GM18517 (cell line): ENCODE results near the gene CD3G.
A peak's percentile ranks its signal among the peaks of the same experiment; 100 is the strongest.

Experiments
- ATAC-seq: cut with Tn5 transposase; IDR thresholded peaks from one replicate; pipeline ENCODE4 v1.9.1; 2021; ENCODE audit warnings: mild to moderate bottlenecking, moderate library complexity; ENCODE audit not compliant: unreplicated experiment

The CD3G gene

DNA sequence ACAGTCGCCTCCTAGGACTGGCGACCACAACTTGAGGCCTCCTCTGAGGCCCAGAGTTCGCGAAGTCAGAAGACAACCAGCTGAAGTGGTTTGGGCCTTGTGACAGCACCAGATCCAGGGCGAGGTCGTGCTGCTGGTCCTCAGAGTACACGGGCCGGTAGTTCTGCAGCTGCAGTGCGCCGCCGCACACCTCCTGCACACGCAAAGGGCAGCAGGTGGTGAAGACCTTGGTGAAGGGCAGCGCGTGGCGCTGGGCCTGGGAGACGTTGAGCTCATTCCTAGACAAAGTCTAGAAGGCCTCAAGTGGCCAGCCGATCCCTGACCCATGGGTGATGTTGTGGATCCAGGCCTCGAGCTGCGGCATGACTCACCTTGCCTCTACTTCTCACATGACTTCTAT is 21.4 kb upstream of the CD3G start:
- no peak for ATAC-seq

DNA sequence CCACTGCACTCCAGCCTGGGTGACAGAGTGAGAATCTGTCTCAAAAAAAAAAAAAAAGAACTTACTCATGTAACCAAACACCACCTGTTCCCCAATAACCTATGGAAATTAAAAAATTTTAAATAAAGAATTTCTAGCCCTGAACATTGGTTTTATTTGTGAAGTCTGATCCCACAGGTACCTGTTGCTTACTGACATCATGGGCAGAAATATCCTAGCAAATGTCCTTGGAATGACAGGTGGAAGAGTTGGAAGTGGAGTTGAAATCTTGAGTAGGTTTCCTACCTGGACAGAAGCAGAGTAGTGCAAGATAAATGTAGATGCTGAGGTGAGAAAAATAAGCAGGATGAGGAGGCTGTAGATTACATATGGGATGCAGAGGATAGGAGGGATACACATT is 18.9 kb upstream of the CD3G start:
- ATAC-seq = no peak

DNA sequence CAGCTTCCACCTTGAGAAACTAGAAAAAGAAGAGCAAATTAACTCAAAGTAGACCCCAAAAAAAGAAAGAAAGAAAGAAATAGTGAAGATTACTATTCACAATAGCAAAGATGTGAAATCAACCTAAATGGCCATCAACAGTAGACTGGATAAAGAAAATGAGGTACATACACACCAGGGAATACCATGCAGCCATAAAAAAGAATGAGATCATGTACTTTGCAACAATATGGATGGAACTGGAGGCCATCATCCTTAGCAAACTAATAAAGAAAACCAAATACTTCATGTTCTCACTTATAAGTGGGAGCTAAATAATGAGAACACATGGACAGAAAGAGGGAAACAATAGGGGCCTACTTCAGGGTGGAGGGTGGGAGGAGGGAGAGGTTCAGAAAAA is 15.4 kb upstream of the CD3G start:
- ATAC-seq = no peak

DNA sequence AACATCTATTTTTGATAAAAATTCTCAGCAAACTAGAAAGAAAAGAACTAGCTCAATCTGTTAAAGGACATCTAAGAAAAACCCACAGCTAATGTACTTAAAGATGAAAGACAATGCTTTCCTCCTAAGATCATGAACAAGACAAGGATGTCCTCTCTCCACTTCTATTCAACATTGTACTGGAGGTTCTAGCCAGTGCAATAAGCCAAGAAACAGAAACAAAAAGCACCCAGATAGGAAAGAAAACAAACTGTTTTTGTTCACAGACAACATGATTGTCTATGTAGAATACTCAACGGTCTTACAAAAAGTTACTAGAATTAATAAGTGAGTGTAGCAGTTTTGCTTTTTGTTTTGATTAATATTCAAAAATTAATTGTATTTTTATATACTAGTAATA is 9.4 kb upstream of the CD3G start:
- no peak for ATAC-seq

DNA sequence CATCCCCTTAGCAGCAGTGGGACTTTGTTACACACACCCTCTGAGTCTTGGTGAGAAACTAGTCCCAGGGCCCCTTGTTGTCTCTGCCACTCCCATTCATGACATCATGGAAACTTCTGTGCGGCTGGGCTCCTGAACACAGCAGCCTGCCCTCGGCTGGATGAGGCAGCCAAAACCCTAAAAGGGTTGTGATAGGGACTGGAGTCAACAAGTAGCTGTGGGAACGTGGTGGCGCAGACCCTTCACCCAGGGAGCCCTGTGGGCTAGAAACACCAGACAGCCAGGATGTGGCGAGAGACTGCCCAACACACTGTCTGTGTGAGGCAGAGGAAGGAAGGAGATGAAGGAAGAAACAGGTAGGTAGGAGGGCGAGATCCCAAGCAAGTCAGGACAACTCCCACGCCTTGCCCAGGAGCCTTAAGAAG is 5.5 kb upstream of the CD3G start:
- ATAC-seq = no peak

DNA sequence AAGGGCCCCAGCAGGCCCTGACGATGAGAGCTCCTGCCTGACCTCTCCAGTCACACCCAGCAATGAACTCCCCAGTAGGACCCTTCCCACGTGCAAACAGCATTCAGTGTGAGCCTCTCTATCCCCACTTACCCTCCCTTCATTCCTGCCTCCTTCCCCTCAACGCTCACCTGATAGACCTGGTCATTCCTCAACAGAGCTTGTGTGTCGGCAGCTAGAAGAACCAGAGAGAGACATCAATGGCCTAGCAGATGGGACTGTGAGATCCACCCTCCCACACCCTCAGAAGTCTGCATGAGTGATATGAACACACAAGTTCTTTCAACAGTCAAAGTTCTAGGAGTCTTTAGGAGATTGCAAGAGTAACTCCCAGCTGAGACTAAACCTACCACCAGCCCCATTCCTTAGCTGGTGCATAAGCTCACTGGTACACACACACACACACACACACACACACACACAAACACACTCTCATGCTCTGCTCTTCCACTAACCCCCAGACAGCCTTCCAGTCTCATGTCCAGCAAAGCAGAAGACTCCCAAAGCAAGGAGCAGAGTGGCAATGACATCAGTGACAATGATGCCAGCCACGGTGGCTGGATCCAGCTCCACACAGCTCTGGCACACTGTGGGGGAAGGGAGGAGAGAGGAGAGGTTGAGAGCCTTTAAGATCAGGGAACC is 4.7 kb upstream of the CD3G start:
- no peak for ATAC-seq

DNA sequence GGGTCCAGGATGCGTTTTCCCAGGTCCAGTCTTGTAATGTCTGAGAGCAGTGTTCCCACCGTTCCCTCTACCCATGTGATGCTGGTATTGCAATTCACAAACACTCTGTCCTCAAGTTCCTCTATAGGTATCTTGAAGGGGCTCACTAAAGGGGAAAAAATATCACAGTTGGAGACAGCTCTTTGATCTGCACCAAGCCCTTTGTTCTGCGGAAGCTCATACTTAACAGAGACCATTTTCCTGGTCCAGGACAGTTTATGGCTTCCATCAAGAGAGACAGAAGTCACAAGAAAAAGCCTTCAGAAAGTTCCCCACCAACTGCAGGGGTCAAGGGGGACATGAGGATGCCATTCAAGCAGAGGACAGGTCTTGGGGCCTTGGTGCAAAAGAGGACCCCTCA is 3.7 kb upstream of the CD3G start:
- ATAC-seq = no peak

DNA sequence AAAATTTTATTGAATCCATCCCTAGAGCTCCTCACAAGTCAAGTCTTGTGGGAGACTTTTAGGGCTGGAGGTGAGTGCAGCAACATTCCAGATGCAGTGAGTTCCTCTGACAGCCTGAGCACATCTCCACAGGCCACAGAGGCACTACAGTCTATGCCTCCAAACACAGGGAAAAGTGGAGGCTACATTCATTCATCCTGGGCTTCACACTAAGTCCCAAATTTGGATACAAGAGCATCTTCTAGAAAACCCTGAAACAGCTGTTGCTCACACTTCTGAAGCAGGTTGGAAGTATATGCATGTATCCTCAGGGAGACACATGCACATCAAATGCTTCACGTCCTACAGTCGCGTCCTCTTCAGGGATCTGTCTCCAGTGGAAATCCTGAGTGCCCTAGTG is 2.9 kb upstream of the CD3G start:
- no peak for ATAC-seq

DNA sequence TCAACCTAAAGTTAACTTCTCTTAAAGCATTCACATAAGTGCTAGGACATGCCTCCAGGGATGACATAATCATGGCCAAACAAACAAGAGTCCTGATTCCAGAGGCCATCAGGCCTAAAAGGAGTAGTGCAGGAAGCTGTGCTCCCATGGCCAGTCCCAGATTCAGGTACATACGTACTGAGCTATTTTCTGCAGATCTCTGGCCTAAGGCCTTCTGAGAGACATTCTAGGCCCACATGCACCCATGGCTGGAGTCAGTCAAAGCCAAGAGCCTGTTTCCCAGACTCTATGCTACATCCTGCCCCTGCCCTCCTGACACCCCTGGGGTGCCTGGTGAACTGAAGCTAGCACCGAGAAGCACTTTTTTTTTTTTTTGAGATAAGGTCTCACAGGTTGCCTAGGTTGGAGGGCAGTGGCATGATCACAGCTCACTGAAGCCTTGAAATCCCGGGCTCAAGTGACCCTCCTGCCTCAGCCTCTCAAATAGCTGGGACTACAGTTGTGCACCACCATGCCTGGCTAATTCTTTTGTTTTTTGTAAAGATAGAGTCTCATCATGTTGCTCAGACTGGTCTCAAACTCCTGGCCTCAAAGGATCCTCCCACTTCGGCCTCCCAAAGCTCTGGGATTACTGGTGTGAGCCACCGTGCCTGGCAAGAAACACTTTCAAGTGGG is 2.2 kb upstream of the CD3G start:
- no peak for ATAC-seq

DNA sequence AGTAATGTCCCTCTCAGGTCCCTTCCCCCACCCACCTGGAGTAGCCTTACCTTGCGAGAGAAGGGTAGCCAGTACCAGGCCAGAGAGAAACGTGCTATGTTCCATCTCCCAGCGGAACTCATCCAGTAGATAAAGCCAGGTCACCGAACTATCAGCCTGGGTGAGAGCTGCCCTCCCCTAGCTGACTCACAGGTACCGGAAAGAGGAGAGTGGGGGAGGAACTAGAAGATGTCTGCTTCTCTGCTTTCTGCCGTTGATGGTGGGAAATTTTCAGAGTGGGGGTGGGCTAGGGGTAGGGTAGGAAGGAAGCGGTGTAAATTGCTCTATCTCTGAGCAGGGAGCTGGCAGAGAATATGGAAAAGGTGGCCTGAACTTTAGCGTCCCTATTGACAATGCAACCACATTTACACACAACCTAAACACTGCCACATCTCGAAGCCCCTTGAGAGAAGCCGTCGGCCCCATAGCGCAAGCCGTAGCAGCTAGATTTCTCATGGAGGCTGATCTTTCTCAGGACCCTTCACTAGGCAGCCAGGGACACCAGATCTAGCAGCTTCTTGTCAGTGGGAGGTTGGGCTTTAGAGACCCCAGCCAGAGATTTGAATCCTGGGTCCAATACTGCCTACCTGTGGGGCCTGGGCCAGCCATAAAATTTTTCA is 1.5 kb upstream of the CD3G start, which contains the start of gene CD3D:
TSS of gene CD3D (minus strand) at position 203 of the 659 bp plus-strand sequence. CDS start at position 105, 98 bp downstream.
- ATAC-seq = no peak

DNA sequence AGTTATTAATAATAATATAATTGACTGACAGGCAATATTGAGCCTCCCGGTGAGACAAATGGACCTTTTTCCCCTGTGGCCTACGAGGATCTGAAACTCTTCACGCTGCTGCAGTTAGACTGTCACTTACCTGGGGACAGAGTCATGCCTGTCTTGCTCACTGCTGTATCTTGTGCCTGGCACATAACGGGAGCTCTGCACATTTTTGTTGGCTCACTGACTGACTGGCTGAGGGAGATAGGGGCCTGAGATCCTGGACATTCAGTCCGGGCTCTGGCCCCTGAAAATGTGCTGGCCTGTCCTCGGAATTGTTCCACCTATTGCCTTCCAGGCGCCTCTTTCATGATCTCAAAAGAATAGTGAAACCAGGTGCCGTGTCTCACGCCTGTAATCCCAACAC is 896 bp upstream of the CD3G start:
- ATAC-seq = no peak

DNA sequence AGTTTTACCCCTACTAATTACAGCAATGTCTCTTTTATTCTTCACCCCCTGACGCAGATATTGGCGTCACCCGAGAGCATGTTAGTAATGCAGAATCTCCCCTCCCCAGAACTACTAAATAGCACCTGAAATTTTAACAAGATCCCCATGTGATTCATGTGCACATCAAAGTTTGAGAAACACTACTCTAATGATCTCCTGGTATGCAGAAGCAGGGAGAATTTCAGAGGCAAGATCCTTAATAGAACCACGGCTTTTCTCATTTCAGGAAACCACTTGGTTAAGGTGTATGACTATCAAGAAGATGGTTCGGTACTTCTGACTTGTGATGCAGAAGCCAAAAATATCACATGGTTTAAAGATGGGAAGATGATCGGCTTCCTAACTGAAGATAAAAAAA is 5.3 kb downstream of the CD3G start:
- no peak for ATAC-seq

DNA sequence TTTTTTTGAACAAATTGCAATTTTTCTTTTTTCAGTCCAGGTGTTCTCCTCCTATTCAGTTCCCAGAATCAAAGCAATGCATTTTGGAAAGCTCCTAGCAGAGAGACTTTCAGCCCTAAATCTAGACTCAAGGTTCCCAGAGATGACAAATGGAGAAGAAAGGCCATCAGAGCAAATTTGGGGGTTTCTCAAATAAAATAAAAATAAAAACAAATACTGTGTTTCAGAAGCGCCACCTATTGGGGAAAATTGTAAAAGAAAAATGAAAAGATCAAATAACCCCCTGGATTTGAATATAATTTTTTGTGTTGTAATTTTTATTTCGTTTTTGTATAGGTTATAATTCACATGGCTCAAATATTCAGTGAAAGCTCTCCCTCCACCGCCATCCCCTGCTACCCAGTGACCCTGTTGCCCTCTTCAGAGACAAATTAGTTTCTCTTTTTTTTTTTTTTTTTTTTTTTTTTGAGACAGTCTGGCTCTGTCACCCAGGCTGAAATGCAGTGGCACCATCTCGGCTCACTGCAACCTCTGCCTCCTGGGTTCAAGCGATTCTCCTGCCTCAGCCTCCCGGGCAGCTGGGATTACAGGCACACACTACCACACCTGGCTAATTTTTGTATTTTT is 9.1 kb downstream of the CD3G start:
- ATAC-seq = no peak

DNA sequence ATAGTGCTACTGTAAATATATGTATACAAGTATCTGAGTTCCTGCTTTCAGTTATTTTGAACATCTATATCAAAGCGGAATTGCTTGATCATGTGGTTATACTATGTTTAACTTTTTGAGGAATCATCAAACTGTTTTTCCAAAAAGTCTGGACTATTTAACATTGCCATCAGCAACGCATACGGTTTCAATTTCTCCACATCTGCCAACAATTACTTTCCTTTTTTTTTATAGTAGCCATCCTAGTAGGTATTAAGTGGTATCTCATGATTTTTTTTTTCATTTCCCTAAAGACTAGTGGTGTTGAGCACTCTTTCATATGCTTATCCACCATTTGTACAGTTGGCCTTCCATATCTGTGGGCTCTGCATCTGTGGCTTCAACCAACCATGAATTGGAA is 13.9 kb downstream of the CD3G start:
- ATAC-seq = no peak

DNA sequence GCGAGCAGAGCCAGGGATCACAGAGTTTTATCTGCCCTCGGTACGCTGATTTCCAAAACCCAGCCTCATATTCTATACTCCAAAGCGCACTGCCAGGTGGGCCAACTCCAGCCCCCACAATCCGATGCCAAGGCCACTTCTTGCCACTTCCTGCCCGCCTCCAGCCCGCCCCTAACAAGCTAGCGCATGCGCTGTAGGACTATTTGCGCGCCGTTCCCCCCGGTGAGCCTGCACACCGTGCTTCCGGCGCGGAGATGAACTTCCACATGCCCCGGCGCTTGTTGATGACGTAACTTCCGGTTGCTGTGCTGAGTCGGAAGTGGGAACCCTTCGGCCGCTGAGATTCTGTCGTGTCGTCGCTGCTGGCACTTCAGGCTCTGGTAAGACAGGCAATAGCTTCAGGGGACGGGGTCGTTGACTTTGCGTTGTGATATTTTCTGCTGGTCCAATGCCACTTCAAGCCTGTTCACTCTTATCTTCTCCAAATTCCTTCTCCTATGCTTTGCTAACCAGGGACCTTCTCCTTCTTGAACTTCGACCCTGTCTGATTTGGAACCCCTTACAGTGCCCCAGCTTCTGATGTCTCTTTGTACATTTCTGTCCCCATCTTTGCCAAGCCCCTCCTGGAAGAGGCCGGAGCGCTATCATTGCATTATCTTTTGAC is 15.3 kb downstream of the CD3G start, which contains the start of gene UBE4A:
TSS of gene UBE4A (plus strand) at position 306 of the 664 bp plus-strand sequence. CDS start 5,481 bp downstream, outside the sequence.
- peak; percentile 89 for ATAC-seq

DNA sequence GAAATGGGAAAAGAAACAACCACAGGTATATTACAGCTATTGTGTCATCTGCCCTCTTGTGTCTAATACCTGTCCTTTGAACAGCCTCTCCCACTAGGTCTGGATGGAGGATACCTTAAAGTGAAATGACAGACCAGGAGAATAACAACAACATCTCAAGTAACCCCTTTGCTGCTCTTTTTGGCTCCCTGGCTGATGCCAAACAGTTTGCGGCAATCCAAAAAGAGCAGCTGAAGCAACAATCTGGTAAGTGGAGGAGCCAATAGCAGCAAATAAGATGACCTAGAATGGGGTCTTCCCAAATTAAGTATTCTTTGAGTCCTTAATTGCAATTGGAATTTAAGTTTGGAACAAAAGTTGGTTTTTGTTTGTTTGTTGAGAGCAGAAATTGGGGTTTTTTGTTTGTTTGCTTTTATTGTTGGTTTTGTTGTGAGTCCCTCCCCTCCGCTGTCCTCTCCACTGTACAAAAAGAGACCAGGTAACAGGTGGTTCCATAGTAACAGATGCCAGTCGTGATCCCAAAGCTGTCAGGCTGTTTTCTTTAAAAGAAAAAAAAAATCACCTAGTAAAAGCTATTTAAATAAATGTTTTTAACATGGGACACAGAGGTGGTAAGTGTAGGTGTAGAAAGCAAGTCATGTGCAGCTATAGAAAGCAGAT is 20.9 kb downstream of the CD3G start:
- ATAC-seq = no peak

DNA sequence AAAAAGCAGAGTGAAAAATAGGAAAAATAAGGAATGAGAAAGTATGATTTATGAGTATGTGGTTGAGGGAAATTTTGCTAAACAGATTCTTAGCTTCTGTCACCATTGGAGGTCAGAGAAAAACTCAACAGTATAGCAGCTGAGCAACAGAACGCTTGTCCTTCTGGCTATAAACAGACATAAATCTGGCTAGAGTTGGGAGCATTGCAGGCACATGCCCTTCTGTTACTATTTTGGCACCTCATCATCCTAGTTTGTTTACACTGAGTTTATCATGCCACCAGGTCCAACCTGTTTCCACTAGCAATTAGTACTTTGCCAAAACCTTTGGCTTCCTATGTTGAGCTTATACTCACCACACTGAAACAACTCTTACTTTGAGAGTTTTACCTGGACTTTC is 22.1 kb downstream of the CD3G start:
- ATAC-seq = no peak

DNA sequence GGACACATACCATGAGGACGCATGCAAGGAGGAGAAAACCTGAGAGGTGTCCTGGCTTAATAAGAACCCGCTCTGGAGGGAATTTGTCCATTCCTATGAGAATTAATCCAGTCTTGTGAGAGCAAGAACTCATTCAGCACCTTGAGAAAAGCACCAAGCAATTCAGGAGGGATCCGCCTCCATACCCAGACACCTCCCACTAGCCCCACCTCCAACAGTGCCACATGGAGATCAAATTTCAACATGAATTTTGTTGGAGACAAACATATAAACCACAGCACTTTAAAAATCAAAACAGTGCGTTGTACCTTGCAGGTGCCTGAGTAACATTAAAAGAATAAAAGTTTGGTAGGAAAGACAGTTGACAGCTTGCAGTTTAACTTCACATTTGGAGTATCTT is 26.6 kb downstream of the CD3G start:
- ATAC-seq = no peak

DNA sequence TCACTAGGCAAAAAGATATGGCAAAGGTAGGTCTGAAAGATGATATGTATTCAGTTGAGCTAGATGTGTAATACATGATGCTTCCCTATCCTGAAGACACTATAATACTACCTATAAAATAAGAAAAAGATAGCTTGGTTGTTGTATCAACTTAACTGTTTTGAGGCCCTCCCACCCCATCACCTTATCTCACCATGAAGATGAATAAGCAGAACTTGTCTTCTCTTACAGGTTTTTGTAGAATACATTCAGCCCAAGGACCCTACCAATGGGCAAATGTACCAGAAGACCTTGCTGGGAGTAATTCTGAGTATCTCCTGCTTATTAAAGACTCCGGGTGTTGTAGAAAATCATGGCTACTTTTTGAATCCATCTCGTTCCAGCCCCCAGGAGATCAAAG is 29.1 kb downstream of the CD3G start:
- ATAC-seq = no peak

DNA sequence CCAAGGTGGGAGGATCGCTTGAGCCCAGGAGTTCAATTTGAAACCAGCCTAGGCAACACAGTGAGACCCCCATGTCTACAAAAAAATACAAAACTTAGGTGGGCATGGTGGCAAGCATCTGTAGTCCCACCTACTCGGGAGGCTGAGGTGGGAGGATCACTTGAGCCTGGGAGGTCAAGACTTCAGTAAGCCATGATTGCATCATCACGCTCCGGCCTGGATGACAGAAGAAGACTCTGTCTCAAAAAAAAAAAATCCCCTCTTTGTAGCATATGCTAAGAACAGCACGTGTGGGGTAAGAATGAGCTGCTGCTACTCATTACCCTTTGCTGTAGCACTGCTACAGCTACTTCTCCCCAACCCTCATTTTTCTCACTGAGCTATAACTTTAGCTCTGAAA is 29.7 kb downstream of the CD3G start:
- ATAC-seq = no peak

DNA sequence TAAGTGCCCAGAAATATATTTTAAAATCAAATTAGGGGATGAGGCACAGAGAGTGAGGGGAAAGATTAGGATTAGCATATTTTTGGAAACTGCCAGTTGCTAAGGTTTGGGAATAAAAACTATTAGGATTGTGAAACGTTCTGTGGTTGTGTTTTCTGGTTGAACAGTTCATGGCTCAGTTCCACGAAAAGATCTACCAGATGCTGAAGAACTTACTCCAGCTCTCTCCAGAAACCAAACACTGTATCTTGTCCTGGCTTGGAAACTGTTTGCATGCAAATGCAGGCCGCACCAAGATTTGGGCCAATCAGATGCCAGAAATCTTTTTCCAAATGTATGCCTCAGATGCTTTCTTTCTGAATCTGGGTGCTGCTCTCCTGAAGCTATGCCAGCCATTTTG is 30.6 kb downstream of the CD3G start:
- ATAC-seq = no peak
